Hindlimb muscle (tissue), 1 donor: Measurements from ENCODE around the gene MFNG. TPM values are rescaled to one million over a fixed set of nuclear protein-coding genes. Genes with fewer than 3 reads are reported as not detected.

Experiments used
- DNase-seq: peaks from one replicate; pipeline ENCODE4 v3.0.0-alpha.2; 2013
- polyA plus RNA-seq: library from polyadenylated mRNA; unstranded; fragments of 120-200 nt; gene quantifications from one replicate; pipeline ENCODE4 v1.2.1, GENCODE V29; 2013; ENCODE audit not compliant: insufficient read length

The MFNG gene
- polyA plus RNA-seq, 1 donor: 7.7 TPM

DNA sequence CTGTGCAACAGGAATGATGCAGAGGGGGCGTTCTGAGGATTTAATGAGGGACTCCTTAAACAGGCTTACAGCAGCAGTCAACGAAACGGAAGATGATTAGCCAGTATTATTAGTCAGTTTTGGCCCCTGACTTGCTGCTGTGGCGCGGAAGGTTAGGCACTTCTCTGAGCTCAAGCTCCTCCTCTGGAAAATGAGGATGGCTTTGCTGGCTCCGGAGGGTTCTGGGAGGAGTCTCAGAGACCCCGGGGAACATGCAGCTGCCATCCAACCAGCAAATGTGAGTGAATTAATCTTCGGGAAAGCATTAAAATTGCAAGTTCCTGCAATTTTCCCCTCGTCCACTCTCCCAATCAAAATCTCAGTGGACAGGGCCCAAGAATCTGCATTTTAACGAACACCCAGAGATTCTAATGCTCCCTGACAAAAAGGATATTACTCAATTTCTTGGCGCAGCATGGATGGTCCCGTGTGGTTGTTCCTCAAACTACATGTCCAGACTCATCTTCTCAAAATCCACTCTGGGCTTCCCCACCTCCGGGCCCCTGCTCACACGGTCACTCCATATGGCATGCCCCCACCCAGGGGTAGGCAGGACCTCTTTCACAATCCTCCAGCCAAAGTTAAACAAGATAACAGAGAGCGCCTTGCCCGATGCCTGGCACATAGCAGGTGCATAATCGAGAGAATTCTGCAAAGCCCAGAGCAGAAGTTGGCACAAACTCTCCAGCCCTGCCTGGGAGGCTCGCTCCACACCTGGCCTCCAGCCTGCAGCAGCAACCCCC is 65.3 kb downstream of the MFNG start:
- DNase-seq: no peak

DNA sequence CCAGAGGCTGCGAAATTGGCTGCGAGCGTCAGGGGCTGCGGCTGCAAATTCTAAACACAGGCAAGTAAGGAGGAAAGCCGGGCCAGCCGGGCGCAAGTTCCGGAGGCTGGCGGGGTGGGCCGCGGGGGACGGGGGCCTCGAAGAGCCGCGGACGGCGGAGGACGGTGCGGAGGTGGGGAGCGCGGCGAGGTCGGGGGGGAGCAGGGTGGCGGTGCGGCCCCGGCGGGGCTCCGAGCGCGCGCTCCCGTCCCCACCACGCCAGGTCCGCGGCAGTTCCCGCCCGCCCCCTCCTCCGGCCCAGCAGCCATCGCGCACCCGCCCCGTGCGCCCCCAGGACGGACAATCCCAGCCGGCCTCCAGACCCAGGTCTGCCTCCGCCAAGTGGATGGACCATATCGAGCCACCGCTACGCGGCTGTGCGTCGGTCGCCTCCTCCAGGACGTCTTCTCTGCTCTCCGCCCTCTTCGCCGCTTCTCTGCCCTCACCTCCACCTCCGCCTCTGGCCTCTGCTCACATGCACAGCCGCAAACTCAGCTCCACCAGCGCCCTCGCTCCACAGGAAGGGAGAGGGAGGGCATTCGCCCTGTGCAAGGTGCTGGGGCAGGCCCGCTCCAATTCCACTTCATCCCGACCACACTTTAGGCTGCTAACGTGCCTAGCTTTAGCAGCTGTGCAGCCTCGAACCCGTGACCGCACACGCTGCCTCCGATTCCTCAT is 66.1 kb downstream of the MFNG start:
- DNase-seq: no peak

DNA sequence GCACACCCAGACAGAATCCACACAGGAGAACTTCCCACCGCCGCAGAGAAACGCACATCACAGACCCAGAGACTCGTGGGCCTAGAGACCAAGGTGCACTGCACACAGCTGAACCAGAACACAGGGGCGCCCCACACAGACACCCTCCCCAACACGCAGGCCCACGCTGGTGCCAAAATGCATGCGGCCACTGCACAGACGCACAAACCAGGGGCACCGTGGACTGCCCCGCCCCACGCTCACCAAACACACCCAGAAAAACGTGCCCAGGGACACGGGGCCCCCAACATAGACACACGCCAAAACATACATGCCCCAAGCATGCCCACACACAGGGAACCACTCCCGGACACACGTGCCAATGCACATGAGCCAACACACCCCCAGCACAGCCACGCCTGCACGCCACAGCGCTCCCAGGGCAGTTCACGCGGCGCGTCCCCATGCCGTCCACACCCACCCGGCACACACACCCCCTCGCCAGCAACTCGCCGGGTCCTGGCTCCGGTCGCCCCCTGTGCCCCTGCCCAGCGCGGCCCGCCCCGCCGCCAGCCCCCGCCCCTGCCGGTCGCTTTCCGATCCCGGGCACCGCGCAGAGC is 66.7 kb downstream of the MFNG start:
- DNase-seq: no peak

Other genes with a start within 250 kb of the MFNG start
- 5.6 TPM for gene RAC2, start 242.1 kb downstream of the MFNG start, polyA plus RNA-seq
- gene CYTH4, start 203.9 kb downstream of the MFNG start, polyA plus RNA-seq: 10.0 TPM
- 1.1 TPM for gene ELFN2, start 58.9 kb downstream of the MFNG start, polyA plus RNA-seq
- 12.3 TPM for gene CARD10, start 33.0 kb upstream of the MFNG start, polyA plus RNA-seq
- 53.9 TPM for gene CDC42EP1, start 74.1 kb upstream of the MFNG start, polyA plus RNA-seq
- not detected for gene LGALS2, start 93.7 kb upstream of the MFNG start, polyA plus RNA-seq
- 47.4 TPM for gene GGA1, start 122.5 kb upstream of the MFNG start, polyA plus RNA-seq
- gene SH3BP1, start 153.3 kb upstream of the MFNG start, polyA plus RNA-seq: 7.1 TPM
- gene PDXP, start 172.3 kb upstream of the MFNG start, polyA plus RNA-seq: 12.6 TPM
- gene LGALS1, start 189.3 kb upstream of the MFNG start, polyA plus RNA-seq: 1,276 TPM
- 15.8 TPM for gene NOL12, start 200.0 kb upstream of the MFNG start, polyA plus RNA-seq
- 52.7 TPM for gene TRIOBP, start 210.7 kb upstream of the MFNG start, polyA plus RNA-seq